ENCODE data around the gene TSR3. TPM values are rescaled to one million over a fixed set of nuclear protein-coding genes. Genes with fewer than 3 reads are reported as not detected.

TSR3 gene
- total and polyA plus RNA-seq, 2 of the 13 experiments (the other 11 are each of a cell fraction or from before 2014, with no cell fraction given) = 24.2 to 51.0 TPM

DNA sequence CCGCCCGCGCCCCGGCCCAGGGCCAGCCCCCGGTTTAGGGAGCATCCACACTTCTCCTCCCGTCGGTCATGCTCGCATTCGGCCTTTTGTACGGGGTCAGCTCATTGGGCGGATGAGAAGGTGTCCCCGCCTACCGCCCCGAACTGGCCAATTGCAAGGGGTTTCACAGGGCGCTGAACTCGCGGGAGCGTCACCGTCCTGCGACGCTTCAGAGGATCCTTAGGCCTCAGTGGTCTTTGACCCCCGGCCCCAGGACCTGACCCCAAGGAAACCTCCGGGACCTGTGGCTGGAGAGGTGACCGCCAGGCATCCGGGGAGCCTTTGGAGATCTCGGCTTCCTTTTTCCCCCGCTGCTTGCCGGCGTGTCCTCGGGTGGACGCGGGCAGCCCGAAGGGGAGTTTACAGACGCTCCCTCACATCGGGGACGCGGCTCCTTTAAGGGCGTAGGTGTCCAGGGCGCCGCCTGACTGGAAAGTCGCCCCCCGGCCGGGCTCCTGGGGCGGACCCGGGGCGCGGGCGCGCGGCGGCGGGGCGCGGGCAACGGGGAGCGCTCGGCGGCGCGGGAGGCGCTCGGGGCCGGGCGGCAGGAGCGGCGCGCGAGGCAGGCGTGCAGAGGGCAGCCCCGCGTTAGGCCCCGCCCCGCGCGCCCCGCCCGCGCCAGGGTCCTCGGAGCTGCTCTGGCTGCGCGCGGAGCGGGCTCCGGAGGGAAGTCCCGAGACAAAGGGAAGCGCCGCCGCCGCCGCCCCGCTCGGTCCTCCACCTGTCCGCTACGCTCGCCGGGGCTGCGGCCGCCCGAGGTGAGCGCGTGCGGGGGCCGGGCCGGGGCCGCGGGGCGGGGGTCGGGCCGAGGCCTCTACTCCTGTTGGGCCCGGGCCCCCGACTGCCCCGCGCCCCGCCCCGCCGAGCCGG lies 42.4 kb downstream of the TSR3 start, which contains the start of gene UBE2I (continued):
- TF ChIP-seq NONO (IDR thresholded peaks at IDR 0.05) = no peak
- TF ChIP-seq NONO (CRISPR knock-in tag; conservative IDR thresholded peaks at IDR 0.05) = 0 out of 2 replicates have a peak, but pooled peaks have one; percentile 12
- TF ChIP-seq DNMT3B (CRISPR knock-in tag; conservative IDR thresholded peaks at IDR 0.05) = peak; percentile 64
- TF ChIP-seq PCBP2 (optimal IDR thresholded peaks at IDR 0.05; ENCODE audit: low read depth, low read length, poor library complexity, severe bottlenecking) = no peak
- no peak for TF ChIP-seq ZNF556 (CRISPR knock-in tag; IDR thresholded peaks at IDR 0.05; ENCODE audit: borderline replicate concordance)
- TF ChIP-seq, protein P1, sequence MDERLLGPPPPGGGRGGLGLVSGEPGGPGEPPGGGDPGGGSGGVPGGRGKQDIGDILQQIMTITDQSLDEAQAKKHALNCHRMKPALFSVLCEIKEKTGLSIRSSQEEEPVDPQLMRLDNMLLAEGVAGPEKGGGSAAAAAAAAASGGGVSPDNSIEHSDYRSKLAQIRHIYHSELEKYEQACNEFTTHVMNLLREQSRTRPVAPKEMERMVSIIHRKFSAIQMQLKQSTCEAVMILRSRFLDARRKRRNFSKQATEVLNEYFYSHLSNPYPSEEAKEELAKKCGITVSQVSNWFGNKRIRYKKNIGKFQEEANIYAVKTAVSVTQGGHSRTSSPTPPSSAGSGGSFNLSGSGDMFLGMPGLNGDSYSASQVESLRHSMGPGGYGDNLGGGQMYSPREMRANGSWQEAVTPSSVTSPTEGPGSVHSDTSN (CRISPR knock-in tag; IDR thresholded peaks at IDR 0.05) = no peak
- 0 out of 2 replicates have a peak, but pooled peaks have one; percentile 53 for TF ChIP-seq SP140L (CRISPR knock-in tag; IDR thresholded peaks at IDR 0.05; ENCODE audit: borderline replicate concordance)
- no peak for TF ChIP-seq NFE2L2 (IDR thresholded peaks at IDR 0.05; ENCODE audit: low read length)
- TF ChIP-seq, protein P2, sequence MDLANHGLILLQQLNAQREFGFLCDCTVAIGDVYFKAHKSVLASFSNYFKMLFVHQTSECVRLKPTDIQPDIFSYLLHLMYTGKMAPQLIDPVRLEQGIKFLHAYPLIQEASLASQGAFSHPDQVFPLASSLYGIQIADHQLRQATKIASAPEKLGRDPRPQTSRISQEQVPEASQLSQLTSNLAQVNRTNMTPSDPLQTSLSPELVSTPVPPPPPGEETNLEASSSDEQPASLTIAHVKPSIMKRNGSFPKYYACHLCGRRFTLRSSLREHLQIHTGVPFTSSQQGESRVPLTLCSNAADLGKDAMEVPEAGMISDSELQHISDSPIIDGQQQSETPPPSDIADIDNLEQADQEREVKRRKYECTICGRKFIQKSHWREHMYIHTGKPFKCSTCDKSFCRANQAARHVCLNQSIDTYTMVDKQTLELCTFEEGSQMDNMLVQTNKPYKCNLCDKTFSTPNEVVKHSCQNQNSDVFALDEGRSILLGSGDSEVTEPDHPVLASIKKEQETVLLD (CRISPR knock-in tag; IDR thresholded peaks at IDR 0.05; ENCODE audit: low read depth) = no peak; the same call in 1 of the 2 replicates
- TF ChIP-seq TGIF2 (CRISPR knock-in tag; IDR thresholded peaks at IDR 0.05) = peak; percentile 61; the same call in 1 of the 2 replicates
- peak; percentile 52 for TF ChIP-seq RARA (CRISPR knock-in tag; IDR thresholded peaks at IDR 0.05)
- no peak for TF ChIP-seq RFX5 (IDR thresholded peaks at IDR 0.05; ENCODE audit: low read depth, low read length)
- no peak for TF ChIP-seq KDM1A (CRISPR knock-in tag; IDR thresholded peaks at IDR 0.05)
- TF ChIP-seq, protein P3, sequence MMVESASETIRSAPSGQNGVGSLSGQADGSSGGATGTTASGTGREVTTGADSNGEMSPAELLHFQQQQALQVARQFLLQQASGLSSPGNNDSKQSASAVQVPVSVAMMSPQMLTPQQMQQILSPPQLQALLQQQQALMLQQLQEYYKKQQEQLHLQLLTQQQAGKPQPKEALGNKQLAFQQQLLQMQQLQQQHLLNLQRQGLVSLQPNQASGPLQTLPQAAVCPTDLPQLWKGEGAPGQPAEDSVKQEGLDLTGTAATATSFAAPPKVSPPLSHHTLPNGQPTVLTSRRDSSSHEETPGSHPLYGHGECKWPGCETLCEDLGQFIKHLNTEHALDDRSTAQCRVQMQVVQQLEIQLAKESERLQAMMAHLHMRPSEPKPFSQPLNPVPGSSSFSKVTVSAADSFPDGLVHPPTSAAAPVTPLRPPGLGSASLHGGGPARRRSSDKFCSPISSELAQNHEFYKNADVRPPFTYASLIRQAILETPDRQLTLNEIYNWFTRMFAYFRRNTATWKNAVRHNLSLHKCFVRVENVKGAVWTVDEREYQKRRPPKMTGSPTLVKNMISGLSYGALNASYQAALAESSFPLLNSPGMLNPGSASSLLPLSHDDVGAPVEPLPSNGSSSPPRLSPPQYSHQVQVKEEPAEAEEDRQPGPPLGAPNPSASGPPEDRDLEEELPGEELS (CRISPR knock-in tag; IDR thresholded peaks at IDR 0.05) = 0 out of 2 replicates have a peak, but pooled peaks have one; percentile 45
- TF ChIP-seq SALL2 (CRISPR knock-in tag; IDR thresholded peaks at IDR 0.05) = peak; percentile 64; the same call in 1 of the 2 replicates
- no peak for TF ChIP-seq ZNF841 (CRISPR knock-in tag; IDR thresholded peaks at IDR 0.05; ENCODE audit: borderline replicate concordance)
- TF ChIP-seq, protein P4, sequence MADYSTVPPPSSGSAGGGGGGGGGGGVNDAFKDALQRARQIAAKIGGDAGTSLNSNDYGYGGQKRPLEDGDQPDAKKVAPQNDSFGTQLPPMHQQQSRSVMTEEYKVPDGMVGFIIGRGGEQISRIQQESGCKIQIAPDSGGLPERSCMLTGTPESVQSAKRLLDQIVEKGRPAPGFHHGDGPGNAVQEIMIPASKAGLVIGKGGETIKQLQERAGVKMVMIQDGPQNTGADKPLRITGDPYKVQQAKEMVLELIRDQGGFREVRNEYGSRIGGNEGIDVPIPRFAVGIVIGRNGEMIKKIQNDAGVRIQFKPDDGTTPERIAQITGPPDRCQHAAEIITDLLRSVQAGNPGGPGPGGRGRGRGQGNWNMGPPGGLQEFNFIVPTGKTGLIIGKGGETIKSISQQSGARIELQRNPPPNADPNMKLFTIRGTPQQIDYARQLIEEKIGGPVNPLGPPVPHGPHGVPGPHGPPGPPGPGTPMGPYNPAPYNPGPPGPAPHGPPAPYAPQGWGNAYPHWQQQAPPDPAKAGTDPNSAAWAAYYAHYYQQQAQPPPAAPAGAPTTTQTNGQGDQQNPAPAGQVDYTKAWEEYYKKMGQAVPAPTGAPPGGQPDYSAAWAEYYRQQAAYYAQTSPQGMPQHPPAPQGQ (CRISPR knock-in tag; IDR thresholded peaks at IDR 0.05; ENCODE audit: borderline replicate concordance) = no peak
- TF ChIP-seq KAT7 (CRISPR knock-in tag; IDR thresholded peaks at IDR 0.05; ENCODE audit: borderline replicate concordance) = no peak
- TF ChIP-seq RBM22 (optimal IDR thresholded peaks at IDR 0.05; ENCODE audit: low read length) = no peak
- TF ChIP-seq ATM (IDR thresholded peaks at IDR 0.05; ENCODE audit: borderline replicate concordance) = no peak
- TF ChIP-seq JDP2 (CRISPR knock-in tag; IDR thresholded peaks at IDR 0.05; ENCODE audit: borderline replicate concordance) = no peak; the same call in 1 of the 2 replicates
- TF ChIP-seq RFX1 (IDR thresholded peaks at IDR 0.05) = no peak
- TF ChIP-seq ZNF430 (CRISPR knock-in tag; IDR thresholded peaks at IDR 0.05) = peak; percentile 98
- TF ChIP-seq JUND (CRISPR knock-in tag; IDR thresholded peaks at IDR 0.05) = peak; percentile 60; the same call in 1 of the 2 replicates
